Thyroid gland (tissue), 4 donors: ENCODE measurements around the gene ELFN1. TPM values are rescaled to one million over a fixed set of nuclear protein-coding genes. Genes with fewer than 3 reads are reported as not detected.

Experiments
- DNase-seq, 2 donors: peaks; one replicate each; pipeline ENCODE4 v3.0.0-alpha.2; 2019
- H3K27ac ChIP-seq, 3 donors: fragments of 200-600 bp; sonication (generic); 1 replicate in 2 of 3; 2 replicates in 1 of 3; pipeline ENCODE4 v1.5.1; 2016 to 2019; ENCODE audit warnings: mild to moderate bottlenecking in 1 of 3, moderate library complexity in 1 of 3
- H3K27me3 ChIP-seq: fragments of 200-600 bp; sonication (generic); one replicate; pipeline ENCODE4 v1.5.1; 2019
- H3K36me3 ChIP-seq, 2 donors: fragments of 200-600 bp; sonication (generic); one replicate each; pipeline ENCODE4 v1.5.1; 2016 to 2019
- H3K4me1 ChIP-seq, 2 donors: fragments of 200-600 bp; sonication (generic); one replicate each; pipeline ENCODE4 v1.5.1; 2017 to 2019
- H3K4me3 ChIP-seq, 3 donors: fragments of 200-600 bp; sonication (generic); replicated peaks in 1 of 3; 1 replicate in 2 of 3; 2 replicates in 1 of 3; pipeline ENCODE4 v1.5.1; 2016; ENCODE audit warnings: mild to moderate bottlenecking in 1 of 3
- H3K9me3 ChIP-seq: fragments of 200-600 bp; sonication (generic); one replicate; pipeline ENCODE4 v1.5.1; 2017
- POLR2A ChIP-seq, 2 donors: fragments of 450-650 bp; IDR thresholded peaks; one replicate each; pipeline ENCODE4 v1.6.1; 2017; ENCODE audit warnings: antibody characterized with exemption in 2 of 2, mild to moderate bottlenecking in 2 of 2, moderate library complexity in 1 of 2
- WGBS, 2 donors: methylation state at CpG; one replicate each; pipeline ENCODE4 v1.1.5; 2017; 5-methylcytosine and 5-hydroxymethylcytosine counted together
- intact Hi-C: fragments of 100-400 bp; cut with DNase I; formaldehyde crosslinking; loops from one replicate; pipeline ENCODE4 v1.15.1; 2023
- total RNA-seq, 4 donors: library from RNA; depleted of rRNA; stranded (reverse); fragments of >200 nt; gene quantifications; one replicate each; pipeline ENCODE4 v1.2.3, GENCODE V29; 2016
- TF ChIP-seq, protein P1 (sequence below), 6 experiments: fragments of 200-600 bp in 3 of 6; fragments of 450-650 bp in 3 of 6; sonication (generic) in 3 of 6; IDR thresholded peaks; one replicate each; pipeline ENCODE4 v1.5.1; 2016 to 2019; ENCODE audit warnings: antibody characterized with exemption in 6 of 6, mild to moderate bottlenecking in 2 of 6, inconsistent platforms in 1 of 6, moderate library complexity in 1 of 6

Gene ELFN1
- total RNA-seq, 4 donors from 2014 or later: 0.11 to 0.96 (median 0.54) TPM

DNA sequence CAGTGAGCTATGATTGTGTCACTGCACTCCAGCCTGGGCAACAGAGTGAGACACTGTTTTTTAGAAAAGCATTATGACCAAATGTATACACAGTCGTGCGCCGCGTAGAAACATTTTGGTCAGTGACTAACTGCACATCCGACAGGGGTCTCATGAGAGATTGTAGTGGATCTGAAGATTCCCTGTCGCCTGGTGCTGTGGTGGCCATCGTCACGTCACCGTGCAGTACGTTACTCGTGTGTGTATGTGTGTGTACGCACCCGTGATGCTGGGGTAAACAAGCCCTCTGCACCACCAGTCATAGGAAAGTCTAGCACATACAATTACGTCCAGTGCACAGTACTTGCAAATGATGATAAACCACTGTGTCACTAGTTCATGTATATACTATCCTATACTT lies 109.4 kb downstream of the ELFN1 start:
- no peak for TF ChIP-seq POLR2A (IDR thresholded peaks at IDR 0.05)
- TF ChIP-seq, protein P1, sequence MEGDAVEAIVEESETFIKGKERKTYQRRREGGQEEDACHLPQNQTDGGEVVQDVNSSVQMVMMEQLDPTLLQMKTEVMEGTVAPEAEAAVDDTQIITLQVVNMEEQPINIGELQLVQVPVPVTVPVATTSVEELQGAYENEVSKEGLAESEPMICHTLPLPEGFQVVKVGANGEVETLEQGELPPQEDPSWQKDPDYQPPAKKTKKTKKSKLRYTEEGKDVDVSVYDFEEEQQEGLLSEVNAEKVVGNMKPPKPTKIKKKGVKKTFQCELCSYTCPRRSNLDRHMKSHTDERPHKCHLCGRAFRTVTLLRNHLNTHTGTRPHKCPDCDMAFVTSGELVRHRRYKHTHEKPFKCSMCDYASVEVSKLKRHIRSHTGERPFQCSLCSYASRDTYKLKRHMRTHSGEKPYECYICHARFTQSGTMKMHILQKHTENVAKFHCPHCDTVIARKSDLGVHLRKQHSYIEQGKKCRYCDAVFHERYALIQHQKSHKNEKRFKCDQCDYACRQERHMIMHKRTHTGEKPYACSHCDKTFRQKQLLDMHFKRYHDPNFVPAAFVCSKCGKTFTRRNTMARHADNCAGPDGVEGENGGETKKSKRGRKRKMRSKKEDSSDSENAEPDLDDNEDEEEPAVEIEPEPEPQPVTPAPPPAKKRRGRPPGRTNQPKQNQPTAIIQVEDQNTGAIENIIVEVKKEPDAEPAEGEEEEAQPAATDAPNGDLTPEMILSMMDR (IDR thresholded peaks at IDR 0.05): no peak
- WGBS, 2 donors: 87 to 93% methylated on average over 14 of the region's 14 CpGs

DNA sequence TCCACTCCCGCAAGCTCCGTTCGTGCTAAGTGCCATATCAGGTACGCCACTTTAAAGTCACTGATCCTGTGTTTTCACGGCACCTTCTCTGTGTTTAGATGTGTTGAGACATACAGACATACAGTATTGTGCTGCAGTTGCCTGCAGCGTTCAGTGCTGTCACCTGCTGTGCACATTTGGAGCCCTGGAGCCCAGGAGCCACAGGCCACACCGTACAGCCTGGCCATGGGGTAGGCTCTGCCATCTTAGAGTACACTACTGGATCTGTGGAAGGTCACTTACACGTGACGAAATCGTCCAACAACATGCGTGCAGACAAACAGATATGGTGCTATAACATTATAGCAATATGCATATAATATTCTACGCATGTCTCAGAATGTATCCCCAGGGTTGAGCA lies 111.3 kb downstream of the ELFN1 start:
- Histone ChIP-seq H3K27me3 (no peaks in the 10 kb centered on the region), H3K27ac (no peak overlapping the region), H3K36me3 (no peaks in the 10 kb centered on the region), H3K4me3 (no peak overlapping the region), H3K9me3 (no peaks in the 10 kb centered on the region), H3K4me1 (no peaks in the 10 kb centered on the region)
- no peak for DNase-seq
- intact Hi-C loops: no loop called here
- TF ChIP-seq POLR2A (IDR thresholded peaks at IDR 0.05): no peak
- 80% methylated on average over 12 of the region's 12 CpGs for WGBS, 2 donors

More for the DNA sequence above, 109.4 kb downstream of the ELFN1 start:
- H3K4me1 ChIP-seq: no peaks in the 10 kb centered on the region
- H3K4me3 ChIP-seq: no peak overlapping the region
- no peaks in the 10 kb centered on the region for H3K9me3 ChIP-seq
- DNase-seq: no peak
- no peaks in the 10 kb centered on the region for H3K27me3 ChIP-seq
- no peaks in the 10 kb centered on the region for H3K36me3 ChIP-seq
- no peak overlapping the region for H3K27ac ChIP-seq
- intact Hi-C loops: no loop called here

DNA sequence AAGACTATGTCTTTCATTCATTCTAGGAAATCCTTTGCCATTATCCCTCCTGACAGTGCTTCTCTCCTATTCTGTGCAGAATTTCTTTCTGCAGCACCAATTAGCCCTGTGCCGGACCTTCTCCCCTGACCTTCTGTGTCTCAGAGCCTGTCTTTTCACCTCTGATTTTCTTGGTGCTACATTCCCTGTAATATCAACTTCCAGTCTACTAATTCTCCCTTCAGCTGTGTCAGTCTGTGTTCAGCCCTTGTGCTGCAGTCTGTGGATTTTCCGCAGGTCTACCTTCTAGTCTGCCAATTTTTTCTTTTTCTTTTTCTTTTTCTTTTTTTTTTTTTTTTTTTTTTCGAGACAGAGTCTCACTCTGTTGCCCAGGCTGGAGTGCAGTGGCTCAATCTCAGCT lies 115.8 kb downstream of the ELFN1 start:
- H3K4me1 ChIP-seq: no peaks in the 10 kb centered on the region
- intact Hi-C loops: no loop called here
- no peak for DNase-seq
- H3K9me3 ChIP-seq: no peaks in the 10 kb centered on the region
- no peaks in the 10 kb centered on the region for H3K36me3 ChIP-seq
- H3K27ac ChIP-seq: no peak overlapping the region
- no peaks in the 10 kb centered on the region for H3K27me3 ChIP-seq
- no peak for TF ChIP-seq POLR2A (IDR thresholded peaks at IDR 0.05)
- TF ChIP-seq, protein P1 (IDR thresholded peaks at IDR 0.05): no peak
- no peak overlapping the region for H3K4me3 ChIP-seq
- WGBS, 2 donors: 92 to 93% methylated on average over 3 of the region's 3 CpGs

DNA sequence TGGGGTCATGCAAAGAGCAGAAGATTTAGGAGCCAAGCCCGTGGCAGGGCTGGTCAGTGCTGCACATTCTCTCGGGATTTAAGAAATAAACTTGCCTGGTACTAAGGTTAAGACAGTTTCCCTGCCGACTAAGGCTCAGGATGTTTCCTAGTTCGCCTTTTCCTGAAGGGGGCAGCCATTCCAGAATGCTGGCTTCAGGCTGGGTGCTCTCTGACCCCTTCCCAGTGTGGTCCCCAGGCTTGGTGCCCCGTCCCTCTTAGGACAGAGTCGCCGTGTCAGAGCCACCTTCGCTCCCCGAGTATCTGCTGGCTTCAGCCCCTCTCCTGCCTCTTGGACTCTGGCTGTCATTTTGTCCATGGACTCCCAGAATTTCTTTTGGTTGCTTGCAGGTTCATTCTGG lies 117.2 kb downstream of the ELFN1 start:
- TF ChIP-seq, protein P1 (IDR thresholded peaks at IDR 0.05): no peak
- no peak for TF ChIP-seq POLR2A (IDR thresholded peaks at IDR 0.05)
- no peak for DNase-seq
- no peaks in the 10 kb centered on the region for H3K9me3 ChIP-seq
- no peaks in the 10 kb centered on the region for H3K4me1 ChIP-seq
- WGBS, 2 donors: 74 to 81% methylated on average over 9 of the region's 9 CpGs
- H3K27me3 ChIP-seq: no peaks in the 10 kb centered on the region
- H3K27ac ChIP-seq: no peak overlapping the region
- intact Hi-C loops: no loop called here
- H3K36me3 ChIP-seq: no peaks in the 10 kb centered on the region
- no peak overlapping the region for H3K4me3 ChIP-seq

DNA sequence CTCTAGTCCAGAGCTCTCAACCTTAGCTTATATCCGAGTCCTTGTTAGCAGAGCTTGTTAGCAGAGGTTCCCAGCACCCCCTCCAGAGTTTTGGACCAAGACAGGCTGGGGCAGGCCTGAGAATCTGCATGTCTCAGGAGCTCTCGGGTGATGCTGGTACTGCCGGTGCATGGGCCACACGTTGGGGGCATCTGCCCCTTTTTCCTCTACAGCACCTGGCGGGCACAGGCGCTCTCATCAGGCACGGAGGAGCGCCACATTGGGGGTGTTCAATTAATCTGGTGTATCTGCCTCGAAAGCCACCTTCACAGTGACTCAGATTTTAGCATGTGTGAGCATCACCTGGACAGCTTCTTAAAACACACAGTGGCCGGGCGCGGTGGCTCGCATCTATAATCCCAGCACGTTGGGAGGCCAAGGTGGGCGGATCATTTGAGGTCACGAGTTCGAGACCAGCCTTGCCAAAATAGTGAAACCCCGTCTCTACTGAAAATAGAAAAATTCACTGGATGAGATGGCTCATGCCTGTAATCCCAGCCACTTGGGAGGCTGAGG lies 117.7 kb downstream of the ELFN1 start:
- no peak for TF ChIP-seq POLR2A (IDR thresholded peaks at IDR 0.05)
- TF ChIP-seq, protein P1 (IDR thresholded peaks at IDR 0.05): no peak
- DNase-seq: no peak
- Histone ChIP-seq H3K4me3 (no peak overlapping the region), H3K4me1 (no peaks in the 10 kb centered on the region), H3K27ac (no peak overlapping the region), H3K36me3 (no peaks in the 10 kb centered on the region), H3K27me3 (no peaks in the 10 kb centered on the region), H3K9me3 (no peaks in the 10 kb centered on the region)
- 94 to 97% methylated on average over 13 to 18 of the region's 18 CpGs for WGBS, 2 donors
- intact Hi-C loops: no loop called here
